Activated CD4-positive, alpha-beta T cell treated with anti-CD3 and anti-CD28 coated beads, Interleukin-2, amount 10 ng/mL, durations not matched to agents 24 days and 14 days (primary cell): Measurements from ENCODE around the gene RALGAPA2. TPM values are rescaled to one million over a fixed set of nuclear protein-coding genes. Genes with fewer than 3 reads are reported as not detected.

Experiments
- DNase-seq: peaks from one replicate; pipeline ENCODE4 v3.0.0; 2022
- H3K27ac Mint-ChIP-seq: one replicate; pipeline ENCODE4 v1.8.0; 2022; ENCODE audit warnings: mild to moderate bottlenecking, mixed read lengths
- H3K27me3 Mint-ChIP-seq: one replicate; pipeline ENCODE4 v1.8.0; 2022; ENCODE audit warnings: mixed read lengths
- H3K36me3 Mint-ChIP-seq: one replicate; pipeline ENCODE4 v1.8.0; 2022; ENCODE audit warnings: low read depth, mild to moderate bottlenecking, mixed read lengths
- H3K4me1 Mint-ChIP-seq: one replicate; pipeline ENCODE4 v1.8.0; 2021; ENCODE audit warnings: mixed read lengths
- H3K4me3 Mint-ChIP-seq: one replicate; pipeline ENCODE4 v1.8.0; 2022; ENCODE audit warnings: mild to moderate bottlenecking, moderate library complexity, mixed read lengths
- H3K9me3 Mint-ChIP-seq: one replicate; pipeline ENCODE4 v1.8.0; 2021; ENCODE audit warnings: mixed read lengths
- intact Hi-C: fragments of 100-400 bp; cut with micrococcal nuclease; formaldehyde crosslinking; loops from one replicate; pipeline ENCODE4 v1.15.1; 2023
- total RNA-seq: library from RNA; stranded (reverse); gene quantifications from 2 replicates; pipeline ENCODE4 v1.2.3, GENCODE V29; 2022

The RALGAPA2 gene
- total RNA-seq, 1 donor from 2014 or later: 18.7 TPM

DNA sequence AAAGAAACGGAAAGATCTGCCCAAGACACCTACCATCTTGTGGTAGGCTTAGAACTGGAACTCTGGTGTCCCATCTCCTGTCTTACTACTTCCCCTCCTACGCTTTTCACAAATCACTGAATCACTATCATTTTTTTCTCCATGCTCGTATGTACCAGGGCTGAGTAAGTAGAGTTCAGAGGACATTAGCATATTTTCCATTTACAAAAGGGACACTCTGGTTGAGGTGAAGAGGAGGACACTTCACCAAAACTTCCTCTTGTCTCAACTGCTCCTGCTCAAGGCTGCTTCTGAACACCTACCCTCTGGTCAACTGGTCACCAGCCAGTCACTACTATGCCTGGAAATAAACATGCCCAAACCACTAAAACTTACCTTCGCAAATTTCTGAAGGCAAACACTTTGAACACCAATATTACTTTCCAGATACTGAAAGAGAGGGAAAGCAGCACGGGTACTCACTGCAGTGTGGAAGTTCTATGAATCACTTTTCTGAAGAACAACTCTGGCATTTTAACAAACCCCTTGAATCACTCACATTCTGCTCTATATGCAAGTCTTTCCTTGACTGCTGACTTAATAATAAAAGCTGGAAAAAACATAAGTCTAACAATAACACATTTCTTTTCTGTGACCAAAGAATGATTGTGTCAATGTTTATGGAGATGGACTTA lies 221.2 kb downstream of the RALGAPA2 start:
- Mint-ChIP-seq H3K27ac (peak overlapping the region; percentile 99), H3K36me3 (peaks cover 50% of the 10 kb centered on the region), H3K4me3 (peak overlapping the region; percentile 89), H3K4me1 (peaks cover 57% of the 10 kb centered on the region), H3K9me3 (peaks cover 9% of the 10 kb centered on the region), H3K27me3 (no peaks in the 10 kb centered on the region)
- no peak for DNase-seq
- intact Hi-C loops: loop anchor here (1.0 to 5.0 kb wide), 8 partner anchors 10 to 1056 kb away; partner anchors contain the start of gene INSM1

GRCh38 chr20:20490673-20491072 lies 221.8 kb downstream of the RALGAPA2 start:
- no peaks in the 10 kb centered on the region for H3K27me3 Mint-ChIP-seq
- no peak for DNase-seq
- peak overlapping the region; percentile 89 for H3K4me3 Mint-ChIP-seq
- intact Hi-C loops: loop anchor here (1.0 to 5.0 kb wide), 8 partner anchors 10 to 1057 kb away; partner anchors contain the start of gene INSM1
- H3K36me3 Mint-ChIP-seq: peaks cover 46% of the 10 kb centered on the region
- peaks cover 9% of the 10 kb centered on the region for H3K9me3 Mint-ChIP-seq
- H3K27ac Mint-ChIP-seq: peak overlapping the region; percentile 99
- H3K4me1 Mint-ChIP-seq: peaks cover 51% of the 10 kb centered on the region

DNA sequence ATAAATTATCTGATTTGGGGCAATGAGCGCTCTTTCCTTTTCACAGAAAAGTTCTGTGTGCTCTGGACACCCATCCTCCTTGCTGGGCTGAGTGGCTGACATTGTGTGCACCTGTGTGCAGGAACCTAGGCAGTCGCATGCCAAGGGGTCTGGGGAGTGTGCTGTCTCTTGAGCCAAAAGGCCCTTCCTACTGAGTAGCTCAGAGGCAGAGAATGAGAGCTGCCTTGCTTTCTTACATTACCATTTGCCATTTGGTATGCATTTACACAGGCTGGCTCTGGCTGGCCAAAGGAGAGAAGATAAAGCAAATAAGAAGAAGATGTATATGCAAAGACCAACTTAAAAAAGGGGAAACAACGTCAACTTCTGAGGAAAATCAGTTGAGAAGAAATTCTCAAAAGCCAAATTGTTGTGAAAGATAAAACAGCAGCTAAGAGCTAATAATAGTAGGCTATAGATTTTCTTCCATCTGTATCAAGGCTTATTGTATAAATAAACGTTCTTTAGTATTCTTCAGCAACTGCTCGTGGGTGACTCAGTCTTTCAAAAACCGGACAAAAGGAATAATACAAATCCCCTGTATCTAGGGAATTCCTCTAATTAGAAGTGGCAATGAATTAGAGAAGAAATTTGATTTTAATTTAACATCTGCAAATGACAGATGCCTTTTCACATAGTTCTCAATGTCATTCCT lies 222.6 kb downstream of the RALGAPA2 start:
- Mint-ChIP-seq H3K36me3 (peaks cover 50% of the 10 kb centered on the region), H3K27me3 (no peaks in the 10 kb centered on the region), H3K4me1 (peaks cover 50% of the 10 kb centered on the region), H3K9me3 (peaks cover 14% of the 10 kb centered on the region), H3K27ac (peak overlapping the region; percentile 91), H3K4me3 (peak overlapping the region; percentile 79)
- intact Hi-C loops: loop anchor here (2.0 to 5.0 kb wide), 3 partner anchors 63 to 1058 kb away; no protein-coding TSS in a partner anchor
- DNase-seq: no peak

GRCh38 chr20:20489054-20489453 lies 223.4 kb downstream of the RALGAPA2 start:
- intact Hi-C loops: loop anchor here (2.0 kb wide), 1 partner anchor 62 kb away; no protein-coding TSS in a partner anchor
- H3K4me1 Mint-ChIP-seq: peaks cover 50% of the 10 kb centered on the region
- peak overlapping the region; percentile 91 for H3K27ac Mint-ChIP-seq
- H3K27me3 Mint-ChIP-seq: no peaks in the 10 kb centered on the region
- peaks cover 14% of the 10 kb centered on the region for H3K9me3 Mint-ChIP-seq
- peak overlapping the region; percentile 79 for H3K4me3 Mint-ChIP-seq
- peaks cover 48% of the 10 kb centered on the region for H3K36me3 Mint-ChIP-seq
- no peak for DNase-seq

- peaks cover 53% of the 10 kb centered on the region for H3K4me1 Mint-ChIP-seq
- intact Hi-C loops: loop anchor here (1.0 to 2.0 kb wide), 2 partner anchors 9 to 62 kb away; no protein-coding TSS in a partner anchor
Observed at GRCh38 chr20:20488388-20488787, 224.1 kb downstream of the RALGAPA2 start.

DNA sequence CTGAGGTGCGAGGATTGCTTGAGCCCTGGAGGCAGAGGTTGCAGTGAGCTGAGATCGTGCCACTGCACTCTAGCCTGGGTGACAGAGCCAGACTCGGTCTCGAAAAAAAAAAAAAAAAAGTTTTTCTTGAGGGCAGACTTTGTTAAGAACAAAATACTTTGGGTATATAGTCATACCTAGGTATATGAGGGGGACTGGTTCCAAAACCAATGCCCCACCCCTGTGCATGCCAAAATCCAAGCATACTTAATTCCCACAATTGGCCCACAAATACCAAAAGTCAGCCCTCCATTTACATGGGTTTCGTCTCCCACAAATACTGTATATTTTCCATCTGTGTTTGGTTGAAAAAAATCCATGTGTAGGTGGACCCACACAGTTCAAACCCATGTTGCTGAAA lies 224.6 kb downstream of the RALGAPA2 start:
- H3K36me3 Mint-ChIP-seq: peaks cover 54% of the 10 kb centered on the region
- DNase-seq: no peak
- H3K4me3 Mint-ChIP-seq: peak overlapping the region; percentile 79
- H3K27me3 Mint-ChIP-seq: no peaks in the 10 kb centered on the region
- intact Hi-C loops: loop anchor here (1.0 to 2.0 kb wide), 2 partner anchors 9 to 61 kb away; no protein-coding TSS in a partner anchor
- H3K27ac Mint-ChIP-seq: peak overlapping the region; percentile 91
- H3K9me3 Mint-ChIP-seq: peaks cover 23% of the 10 kb centered on the region
- peaks cover 58% of the 10 kb centered on the region for H3K4me1 Mint-ChIP-seq

More at GRCh38 chr20:20488388-20488787, 224.1 kb downstream of the RALGAPA2 start:
- H3K27me3 Mint-ChIP-seq: no peaks in the 10 kb centered on the region
- DNase-seq: no peak
- peaks cover 19% of the 10 kb centered on the region for H3K9me3 Mint-ChIP-seq
- peak overlapping the region; percentile 91 for H3K27ac Mint-ChIP-seq
- peak overlapping the region; percentile 79 for H3K4me3 Mint-ChIP-seq
- peaks cover 50% of the 10 kb centered on the region for H3K36me3 Mint-ChIP-seq

DNA sequence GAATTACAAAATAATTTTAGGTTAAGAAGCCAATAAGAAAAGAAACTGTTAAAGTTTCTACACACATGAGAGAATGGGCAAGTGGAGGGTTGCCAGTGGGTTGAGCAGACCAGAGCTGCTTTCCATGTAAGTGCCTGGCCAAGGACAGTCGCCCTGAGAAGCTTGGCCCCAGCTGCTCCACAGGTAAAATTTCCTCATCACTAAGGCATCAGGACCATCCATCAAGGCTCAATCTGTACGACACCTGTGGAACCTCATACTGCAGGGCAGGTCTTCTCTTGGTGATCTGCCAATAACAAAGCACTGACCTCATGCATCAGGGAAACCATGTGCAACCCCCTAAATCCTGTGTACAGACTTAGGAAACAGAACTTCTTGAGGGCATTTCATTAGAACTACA lies 229.1 kb downstream of the RALGAPA2 start:
- H3K36me3 Mint-ChIP-seq: peaks cover 47% of the 10 kb centered on the region
- intact Hi-C loops: no loop called here
- DNase-seq: no peak
- H3K4me3 Mint-ChIP-seq: no peak overlapping the region
- H3K27me3 Mint-ChIP-seq: no peaks in the 10 kb centered on the region
- H3K27ac Mint-ChIP-seq: peak overlapping the region; percentile 81
- H3K4me1 Mint-ChIP-seq: peaks cover 50% of the 10 kb centered on the region
- H3K9me3 Mint-ChIP-seq: peaks cover 23% of the 10 kb centered on the region

GRCh38 chr20:20482453-20482852 lies 230.0 kb downstream of the RALGAPA2 start:
- H3K27ac Mint-ChIP-seq: peak overlapping the region; percentile 81
- H3K9me3 Mint-ChIP-seq: peaks cover 23% of the 10 kb centered on the region
- intact Hi-C loops: no loop called here
- H3K4me3 Mint-ChIP-seq: peak overlapping the region; percentile 41
- H3K27me3 Mint-ChIP-seq: no peaks in the 10 kb centered on the region
- peaks cover 42% of the 10 kb centered on the region for H3K36me3 Mint-ChIP-seq
- H3K4me1 Mint-ChIP-seq: peaks cover 45% of the 10 kb centered on the region
- no peak for DNase-seq

DNA sequence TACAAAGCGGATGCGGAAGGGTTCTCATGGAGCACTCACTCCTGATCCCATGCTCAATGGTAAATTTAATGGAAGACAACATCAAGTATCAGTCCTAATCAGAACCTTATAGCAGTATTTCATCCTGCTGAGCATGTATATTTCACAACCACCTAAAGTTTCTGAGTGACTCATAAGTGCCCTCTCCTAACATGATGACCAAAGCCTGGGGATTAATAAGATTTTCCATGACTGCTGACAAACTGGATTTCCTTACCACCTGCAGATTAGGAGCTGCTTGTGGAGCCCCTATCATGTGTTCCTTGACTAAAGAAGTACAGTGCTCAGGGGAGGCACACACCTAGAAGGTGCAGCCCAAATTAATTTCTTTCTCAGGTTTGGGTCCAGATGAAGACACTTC lies 231.8 kb downstream of the RALGAPA2 start:
- peak overlapping the region; percentile 39 for H3K4me3 Mint-ChIP-seq
- peaks cover 36% of the 10 kb centered on the region for H3K4me1 Mint-ChIP-seq
- peaks cover 40% of the 10 kb centered on the region for H3K36me3 Mint-ChIP-seq
- H3K27ac Mint-ChIP-seq: peak overlapping the region; percentile 89
- intact Hi-C loops: loop anchor here (1.0 kb wide), 1 partner anchor 11 kb away; no protein-coding TSS in a partner anchor
- H3K9me3 Mint-ChIP-seq: peaks cover 20% of the 10 kb centered on the region
- no peaks in the 10 kb centered on the region for H3K27me3 Mint-ChIP-seq
- no peak for DNase-seq

DNA sequence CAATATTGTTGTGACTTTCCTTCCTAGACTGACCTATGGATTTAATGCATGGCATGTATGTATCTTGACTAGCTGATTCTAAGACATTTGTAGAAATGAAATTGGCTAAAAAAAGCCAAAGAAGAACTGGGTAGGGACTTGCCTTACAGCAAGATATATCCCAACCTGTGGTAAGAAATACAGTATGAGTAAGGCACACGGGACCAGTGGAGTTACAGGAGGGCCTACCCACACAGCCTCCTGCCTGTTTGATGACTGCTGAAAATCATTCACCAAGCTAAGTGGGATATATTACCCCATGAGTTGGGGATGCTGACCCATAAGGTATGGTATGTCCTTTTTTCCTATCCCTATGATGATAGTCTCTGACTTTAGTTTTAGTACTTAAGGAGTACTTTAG lies 232.3 kb downstream of the RALGAPA2 start:
- H3K27me3 Mint-ChIP-seq: no peaks in the 10 kb centered on the region
- intact Hi-C loops: loop anchor here (1.0 kb wide), 1 partner anchor 11 kb away; no protein-coding TSS in a partner anchor
- peaks cover 36% of the 10 kb centered on the region for H3K4me1 Mint-ChIP-seq
- peaks cover 42% of the 10 kb centered on the region for H3K36me3 Mint-ChIP-seq
- no peak for DNase-seq
- H3K9me3 Mint-ChIP-seq: peaks cover 21% of the 10 kb centered on the region
- peak overlapping the region; percentile 89 for H3K27ac Mint-ChIP-seq
- peak overlapping the region; percentile 39 for H3K4me3 Mint-ChIP-seq

DNA sequence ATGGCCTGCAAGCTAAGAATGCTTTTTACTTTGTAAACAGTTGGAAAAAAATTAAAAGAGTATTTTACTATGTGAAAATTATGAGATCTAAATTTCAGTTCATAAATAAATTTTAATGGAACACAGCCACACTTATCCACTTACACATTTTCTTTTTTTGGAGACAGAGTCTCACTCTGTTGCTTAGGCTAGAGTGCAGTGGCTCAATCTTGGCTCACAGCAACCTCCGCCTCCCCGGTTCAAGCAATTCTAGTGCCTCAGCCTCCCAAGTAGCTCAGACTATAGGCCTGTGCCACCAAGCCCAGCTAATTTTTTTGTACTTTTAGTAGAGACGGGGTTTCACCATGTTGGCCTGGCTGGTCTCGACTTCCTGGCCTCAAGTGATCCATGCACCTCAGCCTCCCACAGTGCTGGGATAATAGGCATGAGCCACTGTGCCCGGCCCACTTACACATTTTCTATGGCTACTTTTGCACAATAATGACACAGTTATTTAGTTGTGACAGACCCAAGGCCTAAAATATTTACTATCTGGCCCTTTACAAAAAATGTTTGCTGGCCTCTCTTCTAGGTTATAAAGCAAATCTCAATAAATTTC lies 234.9 kb downstream of the RALGAPA2 start:
- intact Hi-C loops: no loop called here
- H3K27ac Mint-ChIP-seq: no peak overlapping the region
- DNase-seq: no peak
- peaks cover 41% of the 10 kb centered on the region for H3K36me3 Mint-ChIP-seq
- H3K27me3 Mint-ChIP-seq: no peaks in the 10 kb centered on the region
- H3K4me1 Mint-ChIP-seq: peaks cover 28% of the 10 kb centered on the region
- peaks cover 19% of the 10 kb centered on the region for H3K9me3 Mint-ChIP-seq
- H3K4me3 Mint-ChIP-seq: no peak overlapping the region

DNA sequence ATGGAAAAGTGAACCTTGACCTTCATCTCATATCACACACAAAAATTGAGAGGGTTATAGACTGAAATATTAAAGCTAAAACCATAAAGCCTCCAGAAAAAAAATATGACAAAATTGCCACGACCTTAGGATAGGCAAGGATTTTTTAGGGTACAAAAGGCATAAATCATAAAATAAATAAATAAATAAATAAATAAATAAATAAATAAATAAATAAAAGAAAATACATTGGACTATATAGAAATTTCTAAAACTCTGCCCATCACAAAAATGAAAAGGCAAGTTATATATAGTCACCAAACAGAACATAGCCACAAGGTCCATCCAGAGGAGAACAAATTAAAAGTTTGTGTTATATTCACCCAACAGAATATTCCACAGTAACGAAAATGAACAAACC lies 235.9 kb downstream of the RALGAPA2 start:
- Mint-ChIP-seq H3K9me3 (peaks cover 19% of the 10 kb centered on the region), H3K27me3 (no peaks in the 10 kb centered on the region), H3K4me3 (no peak overlapping the region), H3K27ac (no peak overlapping the region), H3K4me1 (peaks cover 21% of the 10 kb centered on the region), H3K36me3 (peaks cover 42% of the 10 kb centered on the region)
- intact Hi-C loops: no loop called here
- DNase-seq: no peak

DNA sequence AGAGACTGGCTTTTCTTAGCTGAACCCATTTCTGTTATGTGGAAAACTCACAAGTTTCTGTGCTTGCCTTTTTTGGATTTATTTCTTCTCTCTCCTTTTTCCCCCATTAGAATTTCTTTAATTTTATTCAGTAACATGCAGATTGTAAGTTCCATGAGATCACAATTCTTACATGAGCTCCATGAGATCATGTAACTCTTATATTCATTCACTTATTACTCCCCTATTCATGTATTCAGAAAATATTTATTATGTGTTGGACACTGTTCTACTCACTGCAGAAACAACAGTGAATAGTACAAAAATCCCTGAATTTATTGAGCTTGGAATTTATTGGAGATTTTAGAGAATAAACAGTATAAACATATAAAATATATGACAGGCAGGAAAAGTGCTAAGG lies 238.8 kb downstream of the RALGAPA2 start:
- Mint-ChIP-seq H3K9me3 (peaks cover 19% of the 10 kb centered on the region), H3K36me3 (peaks cover 43% of the 10 kb centered on the region), H3K4me1 (peaks cover 6% of the 10 kb centered on the region)

More for the DNA sequence above, 238.8 kb downstream of the RALGAPA2 start:
- Mint-ChIP-seq H3K4me3 (no peak overlapping the region), H3K27ac (no peak overlapping the region), H3K27me3 (no peaks in the 10 kb centered on the region)
- intact Hi-C loops: no loop called here
- DNase-seq: no peak
